GM12801 (cell line): ENCODE data around the gene IFI27L1.

Experiments
- CTCF ChIP-seq: IDR thresholded peaks from one replicate; pipeline ENCODE4 v1.5.1; 2011; ENCODE audit warnings: control low read depth; ENCODE audit not compliant: insufficient read length; ENCODE audit errors: extremely low read depth

IFI27L1 gene

GRCh38 chr14:94043756-94044475 lies 37.2 kb upstream of the IFI27L1 start:
- no peak for TF ChIP-seq CTCF

- TF ChIP-seq CTCF, result no peak
Observed at GRCh38 chr14:94044476-94045091, 36.5 kb upstream of the IFI27L1 start.

GRCh38 chr14:94045101-94045500 lies 36.0 kb upstream of the IFI27L1 start:
- no peak for TF ChIP-seq CTCF

- no peak for TF ChIP-seq CTCF
Observed at GRCh38 chr14:94045563-94046345, 35.4 kb upstream of the IFI27L1 start.

GRCh38 chr14:94046696-94047250 lies 34.3 kb upstream of the IFI27L1 start:
- TF ChIP-seq CTCF, result no peak

- TF ChIP-seq CTCF, result no peak
Observed at GRCh38 chr14:94047581-94047980, 33.5 kb upstream of the IFI27L1 start.
